ENCODE measurements around the gene CXCL3.

DNA sequence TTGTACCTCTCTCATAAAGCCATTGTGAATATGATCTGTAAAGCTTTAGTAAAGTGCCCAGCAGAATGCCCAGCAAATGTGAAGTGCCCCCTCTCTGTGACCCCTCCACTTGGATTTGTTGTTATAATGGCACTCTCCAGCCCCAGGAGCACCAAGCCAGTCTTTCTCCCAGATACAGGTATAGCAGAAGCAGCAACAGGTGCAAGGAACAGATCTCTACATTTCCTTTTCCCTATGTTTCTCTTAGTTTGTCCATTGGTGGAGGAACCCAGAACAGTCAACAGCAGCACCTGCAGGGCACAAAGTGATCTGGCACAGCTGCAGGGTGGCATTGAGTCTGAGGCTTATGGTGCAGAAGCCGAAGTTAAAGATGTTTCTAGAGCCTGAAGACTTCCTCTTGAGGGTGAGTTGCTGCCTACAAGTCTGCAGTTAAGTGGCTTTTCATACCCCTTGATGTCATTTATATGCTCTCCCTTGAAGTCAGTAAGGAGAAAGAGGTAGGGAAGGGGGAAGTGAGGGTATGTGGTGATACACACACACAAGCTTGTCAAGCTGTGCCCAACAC, 16.1 kb upstream of the CXCL3 start:
- TF ChIP-seq, protein P1, sequence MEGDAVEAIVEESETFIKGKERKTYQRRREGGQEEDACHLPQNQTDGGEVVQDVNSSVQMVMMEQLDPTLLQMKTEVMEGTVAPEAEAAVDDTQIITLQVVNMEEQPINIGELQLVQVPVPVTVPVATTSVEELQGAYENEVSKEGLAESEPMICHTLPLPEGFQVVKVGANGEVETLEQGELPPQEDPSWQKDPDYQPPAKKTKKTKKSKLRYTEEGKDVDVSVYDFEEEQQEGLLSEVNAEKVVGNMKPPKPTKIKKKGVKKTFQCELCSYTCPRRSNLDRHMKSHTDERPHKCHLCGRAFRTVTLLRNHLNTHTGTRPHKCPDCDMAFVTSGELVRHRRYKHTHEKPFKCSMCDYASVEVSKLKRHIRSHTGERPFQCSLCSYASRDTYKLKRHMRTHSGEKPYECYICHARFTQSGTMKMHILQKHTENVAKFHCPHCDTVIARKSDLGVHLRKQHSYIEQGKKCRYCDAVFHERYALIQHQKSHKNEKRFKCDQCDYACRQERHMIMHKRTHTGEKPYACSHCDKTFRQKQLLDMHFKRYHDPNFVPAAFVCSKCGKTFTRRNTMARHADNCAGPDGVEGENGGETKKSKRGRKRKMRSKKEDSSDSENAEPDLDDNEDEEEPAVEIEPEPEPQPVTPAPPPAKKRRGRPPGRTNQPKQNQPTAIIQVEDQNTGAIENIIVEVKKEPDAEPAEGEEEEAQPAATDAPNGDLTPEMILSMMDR (IDR thresholded peaks at IDR 0.05): no peak
- no peak for TF ChIP-seq POLR2A (IDR thresholded peaks at IDR 0.05)
